Adrenal gland (tissue), 5 donors: ENCODE measurements around the gene GAL3ST3.

ENCODE experiments used
- CTCF ChIP-seq, 6 experiments: fragments of 450-650 bp in 4 of 6; fragments of 200-600 bp in 2 of 6; sonication (generic) in 1 of 6; IDR thresholded peaks; 1 replicate in 5 of 6; 2 replicates in 1 of 6; pipeline versions ENCODE4 v1.5.1 to v1.8.0; 2016 to 2021; ENCODE audit warnings: antibody characterized with exemption in 6 of 6, mild to moderate bottlenecking in 2 of 6, moderate library complexity in 1 of 6
- POLR2A ChIP-seq, 2 donors: fragments of 450-650 bp; IDR thresholded peaks; one replicate each; pipeline ENCODE4 v1.6.1; 2017; ENCODE audit warnings: antibody characterized with exemption in 2 of 2, mild to moderate bottlenecking in 2 of 2, moderate library complexity in 1 of 2
- donor health status: DM: no; HTN: no; CAD: no.

- peak in 1 of 2 donors; percentile 9 for TF ChIP-seq POLR2A (IDR thresholded peaks at IDR 0.05)
- peak in 2 of 6 experiments; percentile 8 to 14 for TF ChIP-seq CTCF (IDR thresholded peaks at IDR 0.05)
These were observed 20.2 kb upstream of the GAL3ST3 start for GRCh38 chr11:66068923-66069714.
